PC-9 (cell line): ENCODE measurements around the gene KRTAP4-2. TPM values are rescaled to one million over a fixed set of nuclear protein-coding genes. Genes with fewer than 3 reads are reported as not detected.
"Not testable (repeated sequence)": the region's sequence is repeated elsewhere in the genome, so short reads cannot be mapped to it uniquely, and the experiment has no call there.

Experiments used
- BruUV-seq: library from RNA; stranded (reverse); fragments of 400-500 nt; replicated peaks from 2 replicates; lab custom pipeline; 2021; lab: Mats Ljungman, UMichigan
- CTCF ChIA-PET: fragments of 300-600 bp; sonication (Branson Sonifier 250); formaldehyde crosslinking; loops from one replicate; lab custom pipeline; 2022; ENCODE audit warnings: antibody characterized with exemption; lab: Charles Lee
- POLR2A ChIA-PET: fragments of 300-600 bp; sonication (Branson Sonifier 250); formaldehyde crosslinking; loops from one replicate; lab custom pipeline; 2022; ENCODE audit warnings: antibody characterized with exemption; ENCODE audit not compliant: unreplicated experiment; lab: Charles Lee
- DNase-seq, 2 experiments: peaks; one replicate each; pipeline versions ENCODE4 v3.0.0 to v3.0.0-alpha.2; 2015 to 2022; ENCODE audit warnings: mixed read lengths in 1 of 2
- H2AFZ ChIP-seq: fragments of 200-600 bp; sonication (generic); 2 replicates; pipeline ENCODE4 v1.8.1; 2017; ENCODE audit warnings: antibody characterized with exemption
- H3F3A ChIP-seq: fragments of 200-600 bp; sonication (generic); 2 replicates; pipeline ENCODE4 v1.8.1; 2017; ENCODE audit warnings: antibody characterized with exemption, mild to moderate bottlenecking, low read depth; ENCODE audit not compliant: insufficient read depth
- H3K27ac ChIP-seq: fragments of 200-600 bp; sonication (generic); 2 replicates; pipeline ENCODE4 v1.6.1; 2016; ENCODE audit warnings: mixed run types
- H3K27me3 ChIP-seq: fragments of 200-600 bp; sonication (generic); 2 replicates; pipeline ENCODE4 v1.6.1; 2016; ENCODE audit warnings: low read depth, mixed run types; ENCODE audit not compliant: insufficient read depth
- H3K36me3 ChIP-seq: fragments of 200-600 bp; sonication (generic); 2 replicates; pipeline ENCODE4 v1.6.1; 2016; ENCODE audit warnings: low read depth, mixed run types
- H3K4me1 ChIP-seq: fragments of 200-600 bp; sonication (generic); replicated peaks from 2 replicates; pipeline ENCODE4 v1.6.1; 2016; ENCODE audit warnings: mixed run types; ENCODE audit not compliant: insufficient read depth
- H3K4me2 ChIP-seq: fragments of 200-600 bp; sonication (generic); 2 replicates; pipeline ENCODE4 v1.6.1; 2017; ENCODE audit warnings: mixed run types
- H3K4me3 ChIP-seq: fragments of 200-600 bp; sonication (generic); 2 replicates; pipeline ENCODE4 v1.6.1; 2016; ENCODE audit warnings: mixed run types
- H3K79me2 ChIP-seq: fragments of 200-600 bp; sonication (generic); 2 replicates; pipeline ENCODE4 v1.6.1; 2017; ENCODE audit warnings: low read depth, mixed run types
- H3K9me2 ChIP-seq: fragments of 200-600 bp; sonication (generic); 2 replicates; pipeline ENCODE4 v1.8.1; 2017; ENCODE audit warnings: mild to moderate bottlenecking; ENCODE audit not compliant: insufficient read depth
- H3K9me3 ChIP-seq: fragments of 200-600 bp; sonication (generic); 2 replicates; pipeline ENCODE4 v1.8.1; 2016; ENCODE audit warnings: low read depth; ENCODE audit not compliant: insufficient read depth
- H4K20me1 ChIP-seq: fragments of 200-600 bp; sonication (generic); 2 replicates; pipeline ENCODE4 v1.8.1; 2017; ENCODE audit not compliant: insufficient read depth
- CTCF ChIP-seq: fragments of 200-600 bp; sonication (generic); conservative IDR thresholded peaks from 2 replicates; pipeline ENCODE4 v1.6.1; 2017; ENCODE audit warnings: mixed run types, antibody characterized with exemption, mild to moderate bottlenecking, moderate library complexity
- EZH2 ChIP-seq: fragments of 200-600 bp; sonication (generic); IDR thresholded peaks from 2 replicates; pipeline ENCODE4 v1.8.0; 2017; ENCODE audit warnings: antibody characterized with exemption, low read depth
- intact Hi-C: fragments of 100-400 bp; cut with micrococcal nuclease; formaldehyde crosslinking; loops from one replicate; pipeline ENCODE4 v1.10.0; 2022; ENCODE audit not compliant: unreplicated experiment
- total RNA-seq: library from RNA; stranded (reverse); gene quantifications from 2 replicates; pipeline ENCODE4 v1.2.3, GENCODE V29; 2021

The KRTAP4-2 gene
- total RNA-seq, 1 experiment from 2014 or later, result not detected

GRCh38 chr17:41140360-41141131 lies 37.5 kb downstream of the KRTAP4-2 start, which contains the start of gene KRTAP4-6:
Gene KRTAP4-6, minus strand, starts transcription at chr17:41140544. Its CDS starts 57 bp downstream, at chr17:41140487.
- Histone ChIP-seq H4K20me1 (no peaks in the 10 kb centered on the region), H3K9me2 (no peaks in the 10 kb centered on the region), H3K27ac (peak within 1 kb of the TSS; percentile 94), H3K4me2 (peak within 1 kb of the TSS; percentile 19; the same call in 1 of the 2 replicates), H3K27me3 (no peaks in the 10 kb centered on the region), H3K4me1 (peaks cover 17% of the 10 kb centered on the region), H2AFZ (no peak within 1 kb of the TSS), H3K9me3 (peaks cover 9% of the 10 kb centered on the region), H3K36me3 (no peaks in the 10 kb centered on the region), H3K4me3 (no peak within 1 kb of the TSS), H3F3A (peaks cover 16% of the 10 kb centered on the region; the same call in 1 of the 2 replicates), H3K79me2 (no peaks in the 10 kb centered on the region)
- ChIA-PET CTCF (interaction anchor here (0.6 to 0.7 kb wide), 2 partner anchors 182 to 409 kb away, joined by 3 to 5 read pairs; no protein-coding TSS in a partner anchor), POLR2A (interaction anchor here (0.7 kb wide), 1 partner anchor 381 kb away, joined by 4 read pairs; no protein-coding TSS in a partner anchor)
- intact Hi-C loops, result loop anchor here (1.0 kb wide), 1 partner anchor 225 kb away; no protein-coding TSS in a partner anchor
- TF ChIP-seq CTCF (no peak), EZH2 (no peak)
- DNase-seq, result peak; percentile 24 to 96
- no TSS peak for BruUV-seq

GRCh38 chr17:41139865-41140264 lies 38.2 kb downstream of the KRTAP4-2 start:
- DNase-seq, H2AFZ ChIP-seq, H4K20me1 ChIP-seq, H3K4me3 ChIP-seq, H3K27me3 ChIP-seq, POLR2A ChIA-PET, H3K4me2 ChIP-seq, CTCF ChIA-PET, BruUV-seq, H3K36me3 ChIP-seq, H3K9me2 ChIP-seq, H3K9me3 ChIP-seq, H3K79me2 ChIP-seq: not testable (repeated sequence)
- peaks cover 17% of the 10 kb centered on the region for H3K4me1 ChIP-seq
- peaks cover 16% of the 10 kb centered on the region; the same call in 1 of the 2 replicates for H3F3A ChIP-seq
- peak overlapping the region; percentile 94 for H3K27ac ChIP-seq
- intact Hi-C loops, result loop anchor here (1.0 kb wide), 1 partner anchor 225 kb away; no protein-coding TSS in a partner anchor

- Histone ChIP-seq H2AFZ (no peak overlapping the region), H3K79me2 (no peaks in the 10 kb centered on the region), H3K4me1 (peaks cover 21% of the 10 kb centered on the region), H3K27me3 (no peaks in the 10 kb centered on the region), H3K9me3 (peaks cover 11% of the 10 kb centered on the region), H3K27ac (0 out of 2 replicates have a peak overlapping the region, but pooled peaks have one; percentile 24), H4K20me1 (no peaks in the 10 kb centered on the region), H3K4me3 (no peak overlapping the region), H3K9me2 (no peaks in the 10 kb centered on the region; the same call in 1 of the 2 replicates), H3K36me3 (no peaks in the 10 kb centered on the region), H3K4me2 (no peak overlapping the region), H3F3A (peaks cover 18% of the 10 kb centered on the region)
- intact Hi-C loops, result loop anchor here (2.0 kb wide), 1 partner anchor 73 kb away; the partner anchor contains the start of gene KRTAP2-3
- ChIA-PET CTCF (interaction anchor here (0.5 kb wide), 1 partner anchor 519 kb away, joined by 9 read pairs; no protein-coding TSS in a partner anchor), POLR2A (interaction anchor here (0.5 to 0.7 kb wide), 3 partner anchors 221 to 545 kb away, joined by 3 to 10 read pairs (median 3); no protein-coding TSS in a partner anchor)
- DNase-seq, result no peak
- no TSS peak for BruUV-seq
- TF ChIP-seq CTCF, result no peak
- TF ChIP-seq EZH2, result no peak
These were observed 43.9 kb downstream of the KRTAP4-2 start for GRCh38 chr17:41133880-41134735.
